ENCODE measurements around the gene DKKL1.

GRCh38 chr19:49390131-49390928, 26.7 kb downstream of the DKKL1 start:
- TF ChIP-seq CTCF (IDR thresholded peaks at IDR 0.05) (no peak), POLR2A (IDR thresholded peaks at IDR 0.05) (no peak)
